ENCODE results near the gene TMEM120B.

Gene TMEM120B

DNA sequence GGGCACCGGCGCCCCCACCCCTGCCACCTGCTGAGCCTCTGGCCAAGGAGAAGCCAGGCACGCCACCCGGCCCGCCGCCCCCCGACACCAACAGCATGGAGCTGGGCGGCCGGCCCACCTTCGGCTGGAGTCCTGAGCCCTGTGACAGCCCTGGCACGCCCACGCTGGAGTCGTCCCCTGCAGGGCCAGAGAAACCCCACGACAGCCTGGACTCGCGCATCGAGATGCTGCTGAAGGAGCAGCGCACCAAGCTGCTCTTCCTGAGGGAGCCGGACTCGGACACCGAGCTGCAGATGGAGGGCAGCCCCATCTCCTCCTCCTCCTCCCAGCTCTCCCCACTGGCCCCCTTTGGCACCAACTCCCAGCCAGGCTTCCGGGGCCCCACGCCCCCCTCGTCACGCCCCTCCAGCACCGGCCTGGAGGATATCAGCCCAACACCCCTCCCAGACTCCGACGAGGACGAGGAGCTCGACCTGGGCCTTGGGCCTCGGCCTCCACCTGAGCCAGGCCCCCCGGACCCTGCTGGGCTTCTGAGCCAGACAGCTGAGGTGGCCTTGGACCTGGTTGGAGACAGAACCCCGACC, 97.8 kb downstream of the TMEM120B start:
- Histone ChIP-seq H3K4me3 (ENCODE audit: low read depth in 1 of 2, low read length in 2 of 2) (peak overlapping the region in 1 of 2 donors; percentile 82), H3K9me3 (ENCODE audit: low read length) (no peaks in the 10 kb centered on the region), H3K36me3 (ENCODE audit: insufficient read depth, low read length) (peaks cover 42% of the 10 kb centered on the region), H3K27ac (ENCODE audit: low read depth, low read length) (no peak overlapping the region), H3K4me1 (ENCODE audit: insufficient read depth, low read length) (peaks cover 48% of the 10 kb centered on the region), H3K9ac (ENCODE audit: low read length) (no peak overlapping the region), H3K27me3 (ENCODE audit: control insufficient read depth in 1 of 2, insufficient read depth in 2 of 2, low read length in 2 of 2) (no peaks in the 10 kb centered on the region)

DNA sequence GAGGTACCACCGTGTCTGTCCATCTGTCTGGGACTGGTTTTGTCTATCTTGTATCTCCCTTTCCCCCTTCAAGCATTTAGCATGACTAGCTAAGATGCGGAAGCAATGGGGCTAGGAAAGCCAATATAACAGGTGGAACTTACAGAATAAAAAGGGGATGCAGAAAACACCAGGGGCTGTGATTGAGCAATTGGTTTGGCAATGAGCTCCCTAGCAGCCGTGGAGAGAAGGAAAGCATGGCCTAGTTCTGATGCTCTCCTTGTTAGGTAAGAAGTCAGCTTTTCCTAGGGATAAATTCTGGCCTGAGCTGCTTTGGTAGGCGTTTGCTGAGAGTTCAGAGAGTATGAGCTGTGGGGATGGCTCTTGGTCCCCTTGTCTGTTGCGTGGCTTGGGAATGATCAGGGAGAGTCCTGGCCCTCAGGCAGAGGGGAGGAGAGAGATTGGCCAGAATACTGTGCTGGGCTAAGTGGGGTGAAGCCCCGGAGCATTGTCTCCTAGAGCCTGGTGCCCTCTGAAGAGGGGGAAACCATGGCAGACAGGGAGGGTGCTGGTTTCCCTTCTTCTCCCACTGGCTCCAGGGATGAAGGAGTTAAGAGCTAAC, 98.4 kb downstream of the TMEM120B start:
- Histone ChIP-seq H3K9me3 (ENCODE audit: low read length) (no peaks in the 10 kb centered on the region), H3K4me3 (ENCODE audit: low read depth in 1 of 2, low read length in 2 of 2) (peak overlapping the region; percentile 60 to 82), H3K9ac (ENCODE audit: low read length) (no peak overlapping the region), H3K4me1 (ENCODE audit: insufficient read depth, low read length) (peaks cover 45% of the 10 kb centered on the region), H3K36me3 (ENCODE audit: insufficient read depth, low read length) (peaks cover 45% of the 10 kb centered on the region), H3K27me3 (ENCODE audit: control insufficient read depth in 1 of 2, insufficient read depth in 2 of 2, low read length in 2 of 2) (no peaks in the 10 kb centered on the region), H3K27ac (ENCODE audit: low read depth, low read length) (no peak overlapping the region)

DNA sequence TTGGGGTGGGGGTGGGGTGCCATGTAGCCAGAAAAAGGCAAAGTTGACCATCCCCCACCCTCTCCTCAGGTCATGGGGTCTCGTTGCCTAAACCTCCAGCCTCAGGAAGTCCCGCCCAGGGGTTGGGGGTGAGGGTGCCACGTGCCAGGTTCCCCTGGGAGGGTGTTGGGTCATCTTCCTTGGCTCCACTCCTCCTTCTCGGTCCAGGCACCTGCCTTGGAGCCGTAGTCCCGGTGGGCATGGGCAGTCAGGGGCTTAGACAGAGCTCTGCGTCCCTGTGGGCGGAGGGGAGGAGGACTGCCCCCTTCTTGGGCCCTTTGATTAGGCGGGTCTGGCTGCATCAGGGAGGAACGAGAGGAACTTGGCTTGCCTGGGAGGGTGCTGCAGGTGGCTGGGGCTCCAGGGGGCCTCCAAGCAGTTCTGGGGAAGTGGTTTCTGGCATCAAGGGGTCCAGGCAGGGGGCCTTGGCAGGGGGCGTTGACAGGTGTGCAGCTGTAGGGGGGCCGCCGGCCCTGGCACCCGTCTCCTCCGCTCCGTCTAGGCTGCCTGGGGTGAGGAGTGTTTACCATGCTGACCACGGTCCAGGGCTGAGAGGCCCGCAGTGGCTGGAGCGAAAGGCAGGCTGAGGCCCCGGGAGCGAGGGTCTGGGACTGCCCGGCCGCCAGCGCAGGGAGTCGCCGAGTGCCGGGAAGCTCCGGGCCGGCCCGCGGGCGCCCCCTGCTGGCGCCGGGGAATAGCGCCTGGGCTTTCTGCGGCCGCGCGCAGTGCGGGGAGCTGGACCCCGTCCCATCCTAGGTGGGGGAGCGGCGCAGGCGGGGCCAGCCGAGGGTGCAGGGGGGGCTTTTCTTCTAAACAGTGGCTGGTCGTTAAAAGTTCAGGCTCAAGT, 99.1 kb downstream of the TMEM120B start:
- Histone ChIP-seq H3K9me3 (ENCODE audit: low read length) (no peaks in the 10 kb centered on the region), H3K27ac (ENCODE audit: low read depth, low read length) (peak overlapping the region; percentile 86), H3K9ac (ENCODE audit: low read length) (peak overlapping the region; percentile 46), H3K27me3 (ENCODE audit: control insufficient read depth in 1 of 2, insufficient read depth in 2 of 2, low read length in 2 of 2) (no peaks in the 10 kb centered on the region), H3K4me3 (ENCODE audit: low read depth in 1 of 2, low read length in 2 of 2) (peak overlapping the region; percentile 60 to 82), H3K36me3 (ENCODE audit: insufficient read depth, low read length) (peaks cover 50% of the 10 kb centered on the region), H3K4me1 (ENCODE audit: insufficient read depth, low read length) (peaks cover 38% of the 10 kb centered on the region)

DNA sequence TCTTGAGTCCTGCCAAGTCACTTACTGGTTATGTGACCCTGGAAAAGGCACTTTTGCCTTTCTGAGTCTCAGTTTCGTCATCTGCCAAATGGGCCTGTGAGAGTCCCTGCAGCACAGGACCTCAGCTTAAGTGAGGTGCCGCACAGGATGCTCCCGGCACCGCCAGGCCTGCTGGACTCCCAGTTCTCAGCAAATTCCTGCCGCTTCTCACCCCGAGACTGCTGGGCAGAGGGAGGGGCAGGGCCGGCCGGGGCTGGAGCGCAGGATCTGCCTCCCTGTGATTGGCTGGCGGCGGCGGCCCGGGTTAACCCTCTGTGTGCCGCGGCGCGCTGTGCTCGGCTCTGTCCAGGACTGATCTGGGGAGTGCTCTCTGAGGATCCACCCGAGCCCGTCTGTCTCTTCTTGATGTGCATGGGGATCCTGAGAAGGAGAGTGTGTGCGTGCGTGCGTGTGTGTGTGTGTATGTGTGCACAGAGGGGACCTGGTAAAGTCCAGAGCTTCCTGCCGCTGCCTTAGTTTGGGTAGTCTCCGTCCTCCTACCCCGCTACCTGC, 99.8 kb downstream of the TMEM120B start:
- H3K36me3 ChIP-seq (ENCODE audit: insufficient read depth, low read length): peaks cover 57% of the 10 kb centered on the region
- H3K27ac ChIP-seq (ENCODE audit: low read depth, low read length): peak overlapping the region; percentile 62
- H3K9ac ChIP-seq (ENCODE audit: low read length): no peak overlapping the region
- peaks cover 31% of the 10 kb centered on the region for H3K4me1 ChIP-seq (ENCODE audit: insufficient read depth, low read length)
- H3K4me3 ChIP-seq (ENCODE audit: low read depth in 1 of 2, low read length in 2 of 2): peak overlapping the region; percentile 53 to 82
- no peaks in the 10 kb centered on the region for H3K9me3 ChIP-seq (ENCODE audit: low read length)
- no peaks in the 10 kb centered on the region for H3K27me3 ChIP-seq (ENCODE audit: control insufficient read depth in 1 of 2, insufficient read depth in 2 of 2, low read length in 2 of 2)

DNA sequence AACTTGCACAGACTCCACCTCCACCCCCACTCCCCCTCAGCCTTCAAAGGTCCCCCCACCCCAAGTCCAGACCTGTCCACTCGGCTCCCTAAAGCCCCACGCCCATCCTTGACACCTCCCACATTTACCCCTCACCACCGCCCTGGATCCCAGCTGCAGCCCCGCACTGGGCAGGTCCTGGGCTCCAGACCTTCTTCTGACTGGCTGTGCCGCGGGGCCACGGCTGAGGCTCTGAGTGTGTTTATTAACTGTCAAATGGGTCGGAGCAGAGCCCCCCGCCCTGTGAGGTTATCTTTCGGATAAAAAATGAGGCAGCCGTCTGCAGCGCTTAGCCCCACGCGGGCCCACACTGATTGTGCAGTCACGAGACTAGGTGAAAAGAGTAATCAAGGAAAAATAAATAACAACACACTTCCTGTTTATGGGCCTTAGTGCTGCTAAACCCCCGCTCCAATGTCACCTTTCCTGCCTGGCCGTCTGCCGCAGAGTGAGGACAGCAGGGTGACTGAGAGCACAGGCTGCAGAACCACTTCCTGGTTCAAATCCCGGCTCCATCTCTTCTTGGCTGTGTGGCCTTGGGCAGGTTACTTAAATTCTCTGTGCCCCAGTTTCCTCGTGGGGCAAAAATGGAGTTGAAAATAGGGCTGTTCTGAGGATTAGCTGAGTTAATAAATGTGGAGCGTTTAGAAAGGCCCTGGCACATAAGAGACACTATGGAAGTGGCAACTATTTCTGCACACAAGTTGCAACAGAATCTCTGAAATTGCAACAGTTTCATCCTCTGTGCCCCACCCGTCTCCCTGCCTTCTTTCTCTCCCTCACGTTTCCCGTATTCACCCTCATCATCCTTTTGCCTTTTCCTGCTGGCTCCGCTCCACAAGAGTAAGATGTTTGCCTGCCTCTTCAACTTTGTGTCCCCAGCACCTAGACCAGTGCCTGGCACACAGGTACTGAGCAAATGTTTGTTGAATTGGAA, 100.7 kb downstream of the TMEM120B start:
- H3K9me3 ChIP-seq (ENCODE audit: low read length): no peaks in the 10 kb centered on the region
- no peaks in the 10 kb centered on the region for H3K27me3 ChIP-seq (ENCODE audit: control insufficient read depth in 1 of 2, insufficient read depth in 2 of 2, low read length in 2 of 2)
- H3K36me3 ChIP-seq (ENCODE audit: insufficient read depth, low read length): peaks cover 65% of the 10 kb centered on the region
- no peak overlapping the region for H3K9ac ChIP-seq (ENCODE audit: low read length)
- H3K4me1 ChIP-seq (ENCODE audit: insufficient read depth, low read length): peaks cover 29% of the 10 kb centered on the region
- no peak overlapping the region for H3K27ac ChIP-seq (ENCODE audit: low read depth, low read length)
- peak overlapping the region; percentile 17 to 82 for H3K4me3 ChIP-seq (ENCODE audit: low read depth in 1 of 2, low read length in 2 of 2)

DNA sequence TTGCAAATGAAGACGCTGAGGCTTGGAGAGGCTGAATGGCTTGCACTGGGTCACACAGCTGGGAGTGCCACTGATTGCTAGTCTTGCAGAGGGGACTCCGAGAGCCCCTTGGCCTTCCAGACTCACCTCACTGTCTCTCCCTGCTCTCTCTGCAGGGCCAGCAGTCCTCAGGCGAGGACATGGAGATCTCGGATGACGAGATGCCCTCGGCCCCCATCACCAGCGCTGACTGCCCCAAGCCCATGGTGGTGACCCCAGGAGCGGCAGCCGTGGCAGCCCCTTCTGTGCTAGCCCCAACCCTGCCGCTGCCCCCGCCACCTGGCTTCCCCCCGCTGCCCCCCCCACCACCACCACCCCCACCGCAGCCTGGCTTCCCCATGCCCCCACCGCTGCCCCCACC, 101.4 kb downstream of the TMEM120B start:
- Histone ChIP-seq H3K4me1 (ENCODE audit: insufficient read depth, low read length) (peaks cover 29% of the 10 kb centered on the region), H3K27ac (ENCODE audit: low read depth, low read length) (no peak overlapping the region), H3K27me3 (ENCODE audit: control insufficient read depth in 1 of 2, insufficient read depth in 2 of 2, low read length in 2 of 2) (no peaks in the 10 kb centered on the region), H3K9me3 (ENCODE audit: low read length) (no peaks in the 10 kb centered on the region), H3K9ac (ENCODE audit: low read length) (no peak overlapping the region), H3K36me3 (ENCODE audit: insufficient read depth, low read length) (peaks cover 65% of the 10 kb centered on the region), H3K4me3 (ENCODE audit: low read depth in 1 of 2, low read length in 2 of 2) (no peak overlapping the region)

DNA sequence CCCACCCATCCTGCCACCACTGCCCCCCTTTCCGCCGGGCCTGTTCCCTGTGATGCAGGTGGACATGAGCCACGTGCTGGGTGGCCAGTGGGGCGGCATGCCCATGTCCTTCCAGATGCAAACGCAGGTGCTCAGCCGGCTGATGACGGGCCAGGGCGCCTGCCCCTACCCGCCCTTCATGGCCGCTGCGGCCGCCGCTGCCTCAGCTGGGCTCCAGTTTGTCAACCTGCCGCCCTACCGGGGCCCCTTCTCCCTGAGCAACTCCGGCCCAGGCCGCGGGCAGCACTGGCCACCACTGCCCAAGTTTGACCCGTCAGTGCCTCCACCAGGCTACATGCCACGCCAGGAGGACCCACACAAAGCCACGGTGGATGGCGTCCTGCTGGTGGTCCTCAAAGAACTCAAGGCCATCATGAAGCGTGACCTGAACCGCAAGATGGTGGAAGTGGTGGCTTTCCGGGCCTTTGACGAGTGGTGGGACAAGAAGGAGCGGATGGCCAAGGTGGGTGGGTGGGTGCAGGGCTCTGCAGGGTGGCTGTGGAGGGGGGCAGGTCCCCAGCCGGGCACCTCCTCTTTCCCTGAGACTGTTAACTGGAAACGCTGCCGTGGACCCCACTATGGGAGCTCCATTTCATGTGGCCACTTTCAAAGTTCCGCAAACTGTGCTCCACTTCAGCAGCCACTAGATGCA, 102.0 kb downstream of the TMEM120B start:
- H3K9me3 ChIP-seq (ENCODE audit: low read length): no peaks in the 10 kb centered on the region
- peaks cover 65% of the 10 kb centered on the region for H3K36me3 ChIP-seq (ENCODE audit: insufficient read depth, low read length)
- no peak overlapping the region for H3K9ac ChIP-seq (ENCODE audit: low read length)
- H3K4me1 ChIP-seq (ENCODE audit: insufficient read depth, low read length): peaks cover 29% of the 10 kb centered on the region
- H3K27me3 ChIP-seq (ENCODE audit: control insufficient read depth in 1 of 2, insufficient read depth in 2 of 2, low read length in 2 of 2): no peaks in the 10 kb centered on the region
- H3K27ac ChIP-seq (ENCODE audit: low read depth, low read length): no peak overlapping the region
- H3K4me3 ChIP-seq (ENCODE audit: low read depth in 1 of 2, low read length in 2 of 2): no peak overlapping the region

DNA sequence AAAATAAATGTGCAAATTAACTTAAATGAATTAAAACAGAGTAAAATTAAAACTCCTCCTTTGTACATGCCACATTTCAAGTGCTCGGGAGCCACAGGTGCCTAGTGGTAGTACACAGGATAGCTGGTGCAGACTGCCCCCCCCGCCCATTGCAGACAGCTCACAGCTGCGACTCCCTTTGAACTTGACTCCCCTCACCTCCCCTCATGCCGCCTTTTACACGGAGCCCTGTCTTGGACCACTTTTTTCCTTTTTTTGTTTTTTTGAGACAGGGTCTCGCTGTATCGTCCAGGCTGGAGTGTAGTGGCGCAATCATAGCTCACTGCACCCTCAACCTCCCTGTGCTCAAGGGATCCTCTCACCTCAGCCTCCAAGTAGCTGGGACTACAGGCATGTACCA, 102.7 kb downstream of the TMEM120B start:
- Histone ChIP-seq H3K27me3 (ENCODE audit: control insufficient read depth in 1 of 2, insufficient read depth in 2 of 2, low read length in 2 of 2) (no peaks in the 10 kb centered on the region), H3K4me1 (ENCODE audit: insufficient read depth, low read length) (peaks cover 29% of the 10 kb centered on the region), H3K9ac (ENCODE audit: low read length) (no peak overlapping the region), H3K9me3 (ENCODE audit: low read length) (no peaks in the 10 kb centered on the region), H3K4me3 (ENCODE audit: low read depth in 1 of 2, low read length in 2 of 2) (no peak overlapping the region), H3K27ac (ENCODE audit: low read depth, low read length) (no peak overlapping the region), H3K36me3 (ENCODE audit: insufficient read depth, low read length) (peaks cover 65% of the 10 kb centered on the region)

DNA sequence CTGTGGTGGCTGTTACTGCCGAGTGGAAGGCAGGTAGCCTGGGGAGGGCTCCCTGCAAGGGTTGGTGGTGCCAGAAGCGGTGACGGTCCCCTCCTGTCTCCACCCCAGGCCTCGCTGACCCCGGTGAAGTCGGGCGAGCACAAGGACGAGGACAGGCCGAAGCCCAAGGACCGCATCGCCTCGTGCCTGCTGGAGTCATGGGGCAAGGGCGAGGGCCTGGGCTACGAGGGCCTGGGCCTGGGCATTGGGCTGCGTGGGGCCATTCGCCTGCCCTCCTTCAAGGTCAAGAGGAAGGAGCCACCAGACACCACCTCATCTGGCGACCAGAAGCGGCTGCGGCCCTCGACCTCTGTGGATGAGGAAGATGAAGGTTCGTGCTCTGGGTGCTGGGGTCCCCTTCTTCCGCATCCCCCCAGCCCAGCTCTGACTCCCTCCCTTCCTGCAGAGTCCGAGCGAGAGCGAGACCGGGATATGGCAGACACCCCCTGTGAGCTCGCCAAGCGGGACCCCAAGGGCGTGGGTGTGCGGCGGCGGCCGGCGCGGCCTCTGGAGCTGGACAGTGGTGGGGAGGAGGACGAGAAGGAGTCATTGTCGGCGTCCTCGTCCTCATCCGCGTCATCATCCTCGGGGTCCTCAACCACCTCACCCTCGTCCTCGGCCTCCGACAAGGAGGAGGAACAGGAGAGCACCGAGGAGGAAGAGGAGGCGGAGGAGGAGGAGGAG, 104.5 kb downstream of the TMEM120B start:
- no peaks in the 10 kb centered on the region for H3K9me3 ChIP-seq (ENCODE audit: low read length)
- H3K27ac ChIP-seq (ENCODE audit: low read depth, low read length): no peak overlapping the region
- H3K27me3 ChIP-seq (ENCODE audit: control insufficient read depth in 1 of 2, insufficient read depth in 2 of 2, low read length in 2 of 2): no peaks in the 10 kb centered on the region
- peaks cover 13% of the 10 kb centered on the region for H3K4me1 ChIP-seq (ENCODE audit: insufficient read depth, low read length)
- H3K4me3 ChIP-seq (ENCODE audit: low read depth in 1 of 2, low read length in 2 of 2): no peak overlapping the region
- peaks cover 57% of the 10 kb centered on the region for H3K36me3 ChIP-seq (ENCODE audit: insufficient read depth, low read length)
- no peak overlapping the region for H3K9ac ChIP-seq (ENCODE audit: low read length)

DNA sequence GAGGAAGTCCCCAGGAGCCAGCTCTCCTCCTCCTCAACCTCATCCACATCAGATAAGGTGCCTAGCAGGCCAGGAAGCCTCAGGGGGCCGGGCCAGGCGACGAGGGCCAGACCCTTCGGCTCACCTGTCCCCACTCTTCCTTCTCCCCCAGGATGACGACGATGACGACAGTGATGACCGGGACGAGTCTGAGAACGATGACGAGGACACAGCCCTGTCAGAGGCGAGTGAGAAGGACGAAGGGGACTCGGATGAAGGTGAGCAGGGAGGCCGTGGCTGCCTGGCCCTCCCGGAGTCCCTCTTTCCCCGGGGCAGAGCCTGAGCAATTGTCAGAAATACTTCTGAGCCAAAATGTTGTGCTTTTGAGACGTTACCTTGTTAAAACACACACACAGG, 105.1 kb downstream of the TMEM120B start:
- peaks cover 57% of the 10 kb centered on the region for H3K36me3 ChIP-seq (ENCODE audit: insufficient read depth, low read length)
- no peak overlapping the region for H3K9ac ChIP-seq (ENCODE audit: low read length)
- no peak overlapping the region for H3K27ac ChIP-seq (ENCODE audit: low read depth, low read length)
- H3K27me3 ChIP-seq (ENCODE audit: control insufficient read depth in 1 of 2, insufficient read depth in 2 of 2, low read length in 2 of 2): no peaks in the 10 kb centered on the region
- H3K4me1 ChIP-seq (ENCODE audit: insufficient read depth, low read length): peaks cover 12% of the 10 kb centered on the region
- H3K9me3 ChIP-seq (ENCODE audit: low read length): no peaks in the 10 kb centered on the region
- H3K4me3 ChIP-seq (ENCODE audit: low read depth in 1 of 2, low read length in 2 of 2): no peak overlapping the region

All from muscle layer of colon (tissue), 2 donors.